CD4-positive, alpha-beta T cell (primary cell): ENCODE results near the gene PTTG1IP2. TPM values are rescaled to one million over a fixed set of nuclear protein-coding genes. Genes with fewer than 3 reads are reported as not detected.

Experiments
- ATAC-seq: fragments of 200-7000 bp; cut with Tn5 transposase; one replicate; pipeline ENCODE4 v1.10.0; 2022; ENCODE audit warnings: mild to moderate bottlenecking; ENCODE audit not compliant: poor library complexity
- CTCF ChIA-PET: fragments of 350-600 bp; sonication (Branson Sonifier 250); formaldehyde crosslinking; loops from one replicate; lab custom pipeline; 2021; ENCODE audit warnings: antibody characterized with exemption, inconsistent platforms; lab: Charles Lee
- POLR2A ChIA-PET: fragments of 350-600 bp; sonication (Branson Sonifier 250); formaldehyde crosslinking; loops from one replicate; lab custom pipeline; 2021; ENCODE audit warnings: antibody characterized with exemption, inconsistent platforms; lab: Charles Lee
- DNase-seq, 14 experiments: peaks; one replicate each; pipeline ENCODE4 v3.0.0-alpha.2; 2013 to 2020; ENCODE audit warnings: mixed read lengths in 2 of 14
- H3K27ac ChIP-seq, 2 donors: one replicate each; pipeline versions ENCODE4 v1.5.1 to v1.7.0; 2013; ENCODE audit warnings: low read length in 2 of 2, low read depth in 1 of 2, mild to moderate bottlenecking in 1 of 2
- H3K27me3 ChIP-seq, 2 experiments: 1 replicate in 1 of 2; 2 replicates in 1 of 2; pipeline versions ENCODE4 v1.6.1 to v1.7.0; 2013; ENCODE audit warnings: low read length in 2 of 2, control low read depth in 1 of 2, mild to moderate bottlenecking in 1 of 2, moderate library complexity in 1 of 2; ENCODE audit not compliant: insufficient read depth in 2 of 2, control insufficient read depth in 1 of 2
- H3K36me3 ChIP-seq: one replicate; pipeline ENCODE4 v1.6.1; 2013; ENCODE audit warnings: low read length, control low read depth; ENCODE audit not compliant: insufficient read depth
- H3K4me1 ChIP-seq: one replicate; pipeline ENCODE4 v1.6.1; 2013; ENCODE audit warnings: low read length, control low read depth; ENCODE audit not compliant: insufficient read depth
- H3K4me3 ChIP-seq: one replicate; pipeline ENCODE4 v1.5.1; 2013; ENCODE audit warnings: mild to moderate bottlenecking, low read length, moderate library complexity
- H3K9me3 ChIP-seq, 2 experiments: 1 replicate in 1 of 2; 2 replicates in 1 of 2; pipeline versions ENCODE4 v1.6.1 to v1.7.0; 2013; ENCODE audit warnings: low read length in 2 of 2, mild to moderate bottlenecking in 2 of 2, control low read depth in 1 of 2, moderate library complexity in 1 of 2; ENCODE audit not compliant: control insufficient read depth in 1 of 2, insufficient read depth in 1 of 2
- H3K27ac Mint-ChIP-seq: one replicate; pipeline ENCODE4 v1.8.0; 2020; ENCODE audit warnings: mixed read lengths
- H3K27me3 Mint-ChIP-seq: one replicate; pipeline ENCODE4 v1.8.0; 2021; ENCODE audit warnings: mixed read lengths
- H3K36me3 Mint-ChIP-seq: one replicate; pipeline ENCODE4 v1.8.0; 2021; ENCODE audit warnings: low read depth, mixed read lengths
- H3K4me1 Mint-ChIP-seq: one replicate; pipeline ENCODE4 v1.8.0; 2021; ENCODE audit warnings: low read depth, mixed read lengths
- H3K4me3 Mint-ChIP-seq: one replicate; pipeline ENCODE4 v1.8.0; 2020; ENCODE audit warnings: mild to moderate bottlenecking, mixed read lengths
- H3K9me3 Mint-ChIP-seq: one replicate; pipeline ENCODE4 v1.8.0; 2020; ENCODE audit warnings: mixed read lengths
- CTCF ChIP-seq: fragments of 200-600 bp; IDR thresholded peaks from one replicate; pipeline ENCODE4 v1.8.0; 2022; ENCODE audit warnings: antibody characterized with exemption, mild to moderate bottlenecking
- intact Hi-C, 2 experiments: fragments of 100-400 bp; cut with DNase I in 1 of 2; cut with micrococcal nuclease in 1 of 2; formaldehyde crosslinking; loops; one replicate each; pipeline versions ENCODE4 v1.15.1 to v1.9.0; 2023 to 2025; cut with DNase I, micrococcal nuclease
- total RNA-seq, 174 experiments: library from RNA in 2 of 174; stranded (reverse) in 2 of 174; gene quantifications; one replicate each; pipeline ENCODE4 v1.2.3 and lab custom pipeline; 2021 to 2026

The PTTG1IP2 gene
- total RNA-seq, 2 experiments from 2014 or later = not detected

GRCh38 chr7:90433221-90433620 is 36.2 kb upstream of the PTTG1IP2 start:
- Histone ChIP-seq H3K27me3 (peaks cover 3 to 4% of the 10 kb centered on the region in 2 experiments), H3K4me3 (no peak overlapping the region), H3K9me3 (peaks cover 9 to 18% of the 10 kb centered on the region in 2 experiments), H3K27ac (no peak overlapping the region), H3K36me3 (no peaks in the 10 kb centered on the region), H3K4me1 (no peaks in the 10 kb centered on the region)
- ATAC-seq = no peak
- no peak for TF ChIP-seq CTCF
- ChIA-PET POLR2A (no interaction called here), CTCF (no interaction called here)
- H3K9me3 Mint-ChIP-seq = no peaks in the 10 kb centered on the region
- intact Hi-C loops = no loop called here
- H3K27me3 Mint-ChIP-seq = peaks cover 39% of the 10 kb centered on the region
- no peak overlapping the region for H3K4me3 Mint-ChIP-seq
- no peak for DNase-seq
- H3K36me3 Mint-ChIP-seq = no peaks in the 10 kb centered on the region
- H3K27ac Mint-ChIP-seq = no peak overlapping the region
- H3K4me1 Mint-ChIP-seq = no peaks in the 10 kb centered on the region

- DNase-seq (no peak), ATAC-seq (no peak)
- Mint-ChIP-seq H3K27me3 (peaks cover 6% of the 10 kb centered on the region), H3K4me1 (no peaks in the 10 kb centered on the region), H3K36me3 (no peaks in the 10 kb centered on the region), H3K9me3 (no peaks in the 10 kb centered on the region), H3K4me3 (no peak overlapping the region), H3K27ac (no peak overlapping the region)
- ChIA-PET POLR2A (no interaction called here), CTCF (interaction anchor here (2.0 kb wide), 1 partner anchor 10 kb away, joined by 7 read pairs; no protein-coding TSS in a partner anchor)
- TF ChIP-seq CTCF = no peak
- intact Hi-C loops = no loop called here
- H3K27me3 ChIP-seq = no peaks in the 10 kb centered on the region
- H3K27ac ChIP-seq = no peak overlapping the region
- H3K4me1 ChIP-seq = no peaks in the 10 kb centered on the region
- no peaks in the 10 kb centered on the region for H3K36me3 ChIP-seq
- no peak overlapping the region for H3K4me3 ChIP-seq
- H3K9me3 ChIP-seq = no peaks in the 10 kb centered on the region
These were observed 23.8 kb upstream of the PTTG1IP2 start for GRCh38 chr7:90445633-90446032.

- Histone ChIP-seq H3K27me3 (no peaks in the 10 kb centered on the region), H3K4me1 (no peaks in the 10 kb centered on the region), H3K9me3 (no peaks in the 10 kb centered on the region), H3K4me3 (no peak overlapping the region), H3K36me3 (no peaks in the 10 kb centered on the region), H3K27ac (no peak overlapping the region)
- TF ChIP-seq CTCF = no peak
- DNase-seq (no peak), ATAC-seq (no peak)
- POLR2A ChIA-PET = no interaction called here
- H3K4me1 Mint-ChIP-seq = no peaks in the 10 kb centered on the region
- no peaks in the 10 kb centered on the region for H3K36me3 Mint-ChIP-seq
- no peak overlapping the region for H3K27ac Mint-ChIP-seq
- CTCF ChIA-PET = interaction anchor here (2.0 kb wide), 1 partner anchor 9 kb away, joined by 7 read pairs; no protein-coding TSS in a partner anchor
- intact Hi-C loops = no loop called here
- H3K9me3 Mint-ChIP-seq = no peaks in the 10 kb centered on the region
- no peak overlapping the region for H3K4me3 Mint-ChIP-seq
- peaks cover 6% of the 10 kb centered on the region for H3K27me3 Mint-ChIP-seq
These were observed 23.1 kb upstream of the PTTG1IP2 start for GRCh38 chr7:90446137-90446899.
